Left lung (tissue), 10 donors: ENCODE measurements around the gene FAM169A. TPM values are rescaled to one million over a fixed set of nuclear protein-coding genes. Genes with fewer than 3 reads are reported as not detected.

Source experiments
- ATAC-seq: fragments of 200-7000 bp; cut with Tn5 transposase; one replicate; pipeline ENCODE4 v1.9.1; 2020; ENCODE audit warnings: moderate library complexity
- DNase-seq, 4 donors: peaks; one replicate each; pipeline ENCODE4 v3.0.0-alpha.2; 2013 to 2020
- H3K27ac ChIP-seq, 2 donors: fragments of 200-600 bp; sonication (generic) in 1 of 2; one replicate each; pipeline versions ENCODE4 v1.5.0 to v1.8.0; 2020 to 2021
- H3K27me3 ChIP-seq, 2 donors: fragments of 200-600 bp; sonication (generic) in 1 of 2; one replicate each; pipeline versions ENCODE4 v1.5.0 to v1.8.0; 2020 to 2021
- H3K36me3 ChIP-seq, 2 donors: fragments of 200-600 bp; sonication (generic) in 1 of 2; one replicate each; pipeline versions ENCODE4 v1.5.0 to v1.8.0; 2020 to 2021
- H3K4me1 ChIP-seq, 2 donors: fragments of 200-600 bp; one replicate each; pipeline ENCODE4 v1.8.0; 2021
- H3K4me3 ChIP-seq, 2 donors: fragments of 200-600 bp; sonication (generic) in 1 of 2; one replicate each; pipeline versions ENCODE4 v1.5.0 to v1.8.0; 2020 to 2021; ENCODE audit warnings: mild to moderate bottlenecking in 1 of 2
- H3K9me3 ChIP-seq, 2 donors: fragments of 200-600 bp; sonication (generic) in 1 of 2; one replicate each; pipeline versions ENCODE4 v1.5.0 to v1.8.0; 2020 to 2021
- CTCF ChIP-seq, 2 donors: fragments of 200-600 bp; sonication (generic) in 1 of 2; IDR thresholded peaks; one replicate each; pipeline versions ENCODE4 v1.5.0 to v1.8.0; 2021; ENCODE audit warnings: antibody characterized with exemption in 2 of 2
- intact Hi-C, 2 donors: fragments of 100-400 bp; cut with DNase I; formaldehyde crosslinking; loops; one replicate each; pipeline versions ENCODE4 v1.11.2 to v1.14.2; 2022
- polyA plus RNA-seq, 6 donors: library from polyadenylated mRNA; unstranded; fragments of 120-200 nt; gene quantifications; one replicate each; pipeline ENCODE4 v1.2.1, GENCODE V29; 2013; ENCODE audit not compliant: insufficient read length in 6 of 6
- total RNA-seq, 2 donors: library from RNA; stranded (reverse); fragmentation: NEBNext Ultra II Directional; extraction: Animal tissue kit (Norgen Biotek cat#: 25700); gene quantifications; one replicate each; pipeline ENCODE4 v1.2.1, GENCODE V29; 2021
- donor health status: DM: no; HTN: yes; CAD: no.
- donor health status: DM: no; HTN: no; CAD: no.

The FAM169A gene
- total and polyA plus RNA-seq, 8 donors = 0.81 to 6.3 (median 5.5) TPM

- H3K27me3 ChIP-seq = no peaks in the 10 kb centered on the region
- H3K4me1 ChIP-seq = no peaks in the 10 kb centered on the region
- intact Hi-C loops = no loop called here
- no peak overlapping the region for H3K4me3 ChIP-seq
- DNase-seq = no peak
- ATAC-seq = no peak
- H3K36me3 ChIP-seq = peaks cover 0 to 80% of the 10 kb centered on the region in 2 donors
- TF ChIP-seq CTCF (IDR thresholded peaks at IDR 0.05) = no peak
- no peaks in the 10 kb centered on the region for H3K9me3 ChIP-seq
- H3K27ac ChIP-seq = no peak overlapping the region
These were observed 129.4 kb downstream of the FAM169A start for GRCh38 chr5:74736759-74737158.

Other genes with a start within 250 kb of the FAM169A start
- gene ENC1, start 225.7 kb downstream of the FAM169A start, total RNA-seq = 10 to 100 TPM; 34.6 to 51.3 TPM
- 100 to 1,000 TPM; 134 to 265 (median 197) TPM for gene ENC1, start 225.7 kb downstream of the FAM169A start, polyA plus RNA-seq
- 100 to 1,000 TPM; 204 to 215 TPM for gene HEXB, start 181.2 kb downstream of the FAM169A start, total RNA-seq
- gene HEXB, start 181.2 kb downstream of the FAM169A start, polyA plus RNA-seq = 10 to 100 TPM; 54.6 to 71.0 (median 62.5) TPM
- gene GFM2, start 99.3 kb downstream of the FAM169A start, total RNA-seq = 10 to 100 TPM; 23.4 to 23.9 TPM
- gene GFM2, start 99.3 kb downstream of the FAM169A start, polyA plus RNA-seq = 10 to 100 TPM; 38.0 to 49.7 (median 44.8) TPM
- gene NSA2, start 99.1 kb downstream of the FAM169A start, total RNA-seq = 10 to 100 TPM; 43.8 TPM
- 100 to 1,000 TPM; 223 to 270 (median 252) TPM for gene NSA2, start 99.1 kb downstream of the FAM169A start, polyA plus RNA-seq
- gene GCNT4, start 186.2 kb upstream of the FAM169A start, total RNA-seq = 1 to 10 TPM; 1.7 to 3.6 TPM
- gene GCNT4, start 186.2 kb upstream of the FAM169A start, polyA plus RNA-seq = 1 to 10 TPM in 4 of 6 donors, under 1 TPM in 2; 0.90 to 1.2 (median 1.0) TPM